Activated T-cell treated with anti-CD3 and anti-CD28 coated beads, Interleukin-2, amount 50 U/mL, for 4 hours (primary cell): ENCODE data around the gene HRAS. TPM values are rescaled to one million over a fixed set of nuclear protein-coding genes. Genes with fewer than 3 reads are reported as not detected.
A peak's percentile ranks its signal among the peaks of the same experiment; 100 is the strongest.

Source experiments
- ATAC-seq, 2 donors: fragments of 200-7000 bp; cut with Tn5 transposase; one replicate each; pipeline ENCODE4 v1.10.0; 2021
- DNase-seq: peaks from one replicate; pipeline ENCODE4 v3.0.0-alpha.2; 2020
- H3K27me3 Mint-ChIP-seq: one replicate; pipeline ENCODE4 v1.8.0; 2021; ENCODE audit warnings: low read depth, mixed read lengths
- H3K36me3 Mint-ChIP-seq: one replicate; pipeline ENCODE4 v1.8.0; 2022; ENCODE audit warnings: mixed read lengths; ENCODE audit not compliant: insufficient read depth
- H3K4me1 Mint-ChIP-seq: one replicate; pipeline ENCODE4 v1.8.0; 2021; ENCODE audit warnings: low read depth, mixed read lengths
- H3K4me3 Mint-ChIP-seq: one replicate; pipeline ENCODE4 v1.8.0; 2021; ENCODE audit warnings: mild to moderate bottlenecking, moderate library complexity, mixed read lengths
- H3K9me3 Mint-ChIP-seq: one replicate; pipeline ENCODE4 v1.8.0; 2021; ENCODE audit warnings: mixed read lengths
- total RNA-seq, 3 donors: library from RNA; stranded (reverse); gene quantifications; one replicate each; pipeline ENCODE4 v1.2.1, GENCODE V29; 2021

The HRAS gene
- total RNA-seq, 3 donors from 2014 or later, result 92.2 to 108 (median 95.0) TPM

- no peak for ATAC-seq
- Mint-ChIP-seq H3K27me3 (no peaks in the 10 kb centered on the region), H3K36me3 (peaks cover 10% of the 10 kb centered on the region), H3K4me3 (peak overlapping the region; percentile 94), H3K9me3 (no peaks in the 10 kb centered on the region), H3K4me1 (peaks cover 24% of the 10 kb centered on the region)
- DNase-seq, result no peak
Observed at GRCh38 chr11:504053-504993, 31.1 kb downstream of the HRAS start.

- DNase-seq (no peak), ATAC-seq (no peak)
- H3K36me3 Mint-ChIP-seq, result peaks cover 11% of the 10 kb centered on the region
- peaks cover 24% of the 10 kb centered on the region for H3K4me1 Mint-ChIP-seq
- H3K4me3 Mint-ChIP-seq, result peak overlapping the region; percentile 45
- H3K9me3 Mint-ChIP-seq, result no peaks in the 10 kb centered on the region
- H3K27me3 Mint-ChIP-seq, result no peaks in the 10 kb centered on the region
Observed at GRCh38 chr11:503179-503981, 32.0 kb downstream of the HRAS start.

GRCh38 chr11:502288-503178 lies 32.8 kb downstream of the HRAS start:
- no peaks in the 10 kb centered on the region for H3K27me3 Mint-ChIP-seq
- H3K36me3 Mint-ChIP-seq, result peaks cover 17% of the 10 kb centered on the region
- peaks cover 22% of the 10 kb centered on the region for H3K4me1 Mint-ChIP-seq
- H3K9me3 Mint-ChIP-seq, result no peaks in the 10 kb centered on the region
- no peak for ATAC-seq
- DNase-seq, result no peak
- H3K4me3 Mint-ChIP-seq, result no peak overlapping the region

- H3K9me3 Mint-ChIP-seq, result no peaks in the 10 kb centered on the region
- ATAC-seq (no peak), DNase-seq (no peak)
- H3K4me1 Mint-ChIP-seq, result peaks cover 22% of the 10 kb centered on the region
- H3K4me3 Mint-ChIP-seq, result no peak overlapping the region
- no peaks in the 10 kb centered on the region for H3K27me3 Mint-ChIP-seq
- peaks cover 25% of the 10 kb centered on the region for H3K36me3 Mint-ChIP-seq
Observed at GRCh38 chr11:501683-502287, 33.6 kb downstream of the HRAS start.

- Mint-ChIP-seq H3K4me1 (peaks cover 21% of the 10 kb centered on the region), H3K36me3 (peaks cover 24% of the 10 kb centered on the region), H3K27me3 (no peaks in the 10 kb centered on the region), H3K4me3 (no peak overlapping the region), H3K9me3 (no peaks in the 10 kb centered on the region)
- ATAC-seq (no peak), DNase-seq (no peak)
Observed at GRCh38 chr11:501001-501682, 34.2 kb downstream of the HRAS start.

- no peak overlapping the region for H3K4me3 Mint-ChIP-seq
- H3K27me3 Mint-ChIP-seq, result no peaks in the 10 kb centered on the region
- no peaks in the 10 kb centered on the region for H3K9me3 Mint-ChIP-seq
- no peak for DNase-seq
- peaks cover 29% of the 10 kb centered on the region for H3K36me3 Mint-ChIP-seq
- no peak for ATAC-seq
- H3K4me1 Mint-ChIP-seq, result peaks cover 8% of the 10 kb centered on the region
Observed at GRCh38 chr11:499201-500076, 35.9 kb downstream of the HRAS start.

- Mint-ChIP-seq H3K27me3 (no peaks in the 10 kb centered on the region), H3K36me3 (peaks cover 31% of the 10 kb centered on the region), H3K4me3 (no peak overlapping the region), H3K4me1 (peaks cover 5% of the 10 kb centered on the region), H3K9me3 (no peaks in the 10 kb centered on the region)
- DNase-seq, result no peak
- ATAC-seq, result no peak
Observed at GRCh38 chr11:498297-499181, 36.8 kb downstream of the HRAS start.

- ATAC-seq, result no peak
- no peaks in the 10 kb centered on the region for H3K27me3 Mint-ChIP-seq
- H3K4me1 Mint-ChIP-seq, result no peaks in the 10 kb centered on the region
- no peak overlapping the region for H3K4me3 Mint-ChIP-seq
- DNase-seq, result no peak
- peaks cover 31% of the 10 kb centered on the region for H3K36me3 Mint-ChIP-seq
- no peaks in the 10 kb centered on the region for H3K9me3 Mint-ChIP-seq
Observed at GRCh38 chr11:497565-498296, 37.6 kb downstream of the HRAS start.

GRCh38 chr11:496834-497564 lies 38.4 kb downstream of the HRAS start:
- ATAC-seq (no peak), DNase-seq (no peak)
- Mint-ChIP-seq H3K36me3 (peaks cover 31% of the 10 kb centered on the region), H3K27me3 (no peaks in the 10 kb centered on the region), H3K4me3 (no peak overlapping the region), H3K4me1 (no peaks in the 10 kb centered on the region), H3K9me3 (no peaks in the 10 kb centered on the region)

- no peaks in the 10 kb centered on the region for H3K4me1 Mint-ChIP-seq
- H3K36me3 Mint-ChIP-seq, result peaks cover 31% of the 10 kb centered on the region
- H3K9me3 Mint-ChIP-seq, result no peaks in the 10 kb centered on the region
- DNase-seq, result no peak
- no peak overlapping the region for H3K4me3 Mint-ChIP-seq
- no peaks in the 10 kb centered on the region for H3K27me3 Mint-ChIP-seq
- no peak for ATAC-seq
Observed at GRCh38 chr11:495537-495931, 39.8 kb downstream of the HRAS start.
